ENCODE measurements around the gene CHAC1.

The CHAC1 gene

GRCh38 chr15:40927873-40928806 is 25.1 kb upstream of the CHAC1 start:
- no peak for DNase-seq (ENCODE audit: low read depth)
- H3K4me3 ChIP-seq (ENCODE audit: low read depth, low read length) = peak overlapping the region; percentile 17
- no peak for TF ChIP-seq CTCF (IDR thresholded peaks at IDR 0.05; ENCODE audit: low read depth, low read length, missing control alignments)

- no peak for TF ChIP-seq CTCF (IDR thresholded peaks at IDR 0.05; ENCODE audit: low read depth, low read length, missing control alignments)
- no peak for DNase-seq (ENCODE audit: low read depth)
- peak within 1 kb of the TSS; percentile 17 for H3K4me3 ChIP-seq (ENCODE audit: low read depth, low read length)
These were observed 24.2 kb upstream of the CHAC1 start, which contains the start of gene DLL4 for GRCh38 chr15:40928821-40929659. TSS of gene DLL4 (plus strand) at chr15:40929340. CDS start at chr15:40929669, 329 bp downstream.

- no peak for TF ChIP-seq CTCF (IDR thresholded peaks at IDR 0.05; ENCODE audit: low read depth, low read length, missing control alignments)
- H3K4me3 ChIP-seq (ENCODE audit: low read depth, low read length) = peak overlapping the region; percentile 17
- DNase-seq (ENCODE audit: low read depth) = no peak
These were observed 23.4 kb upstream of the CHAC1 start for GRCh38 chr15:40929660-40930429.

GRCh38 chr15:40930430-40931299 is 22.6 kb upstream of the CHAC1 start:
- TF ChIP-seq CTCF (IDR thresholded peaks at IDR 0.05; ENCODE audit: low read depth, low read length, missing control alignments) = peak; percentile 77
- DNase-seq (ENCODE audit: low read depth) = no peak
- peak overlapping the region; percentile 3; the same call in 1 of the 2 replicates for H3K4me3 ChIP-seq (ENCODE audit: low read depth, low read length)

GRCh38 chr15:40931300-40932142 is 21.8 kb upstream of the CHAC1 start:
- DNase-seq (ENCODE audit: low read depth) = no peak
- no peak for TF ChIP-seq CTCF (IDR thresholded peaks at IDR 0.05; ENCODE audit: low read depth, low read length, missing control alignments)
- no peak overlapping the region for H3K4me3 ChIP-seq (ENCODE audit: low read depth, low read length)
